ENCODE results near the gene ANKRD29. TPM values are rescaled to one million over a fixed set of nuclear protein-coding genes. Genes with fewer than 3 reads are reported as not detected.

The ANKRD29 gene
- polyA plus RNA-seq, 1 donor (not counting 4 experiments of a cell fraction or from before 2014, with no cell fraction given), result 3.7 TPM

GRCh38 chr18:23573020-23573419, 89.7 kb downstream of the ANKRD29 start:
- Histone ChIP-seq H3K4me3 (ENCODE audit: control insufficient read depth in 2 of 3, extremely low read depth in 1 of 3, insufficient read depth in 2 of 3, low read depth in 1 of 3, low read length in 3 of 3) (no peak overlapping the region), H3K4me1 (ENCODE audit: control insufficient read depth, extremely low read depth, insufficient read depth, low read length) (peaks cover 10% of the 10 kb centered on the region), H3K9me1 (ENCODE audit: control insufficient read depth, extremely low read depth, insufficient read depth, low read length) (no peaks in the 10 kb centered on the region), H3K79me2 (ENCODE audit: control insufficient read depth, insufficient read depth, low read length) (peaks cover 35% of the 10 kb centered on the region), H3K27ac (ENCODE audit: control insufficient read depth, insufficient read depth, low read length) (no peak overlapping the region), H3K27me3 (ENCODE audit: control insufficient read depth, extremely low read depth, insufficient read depth, low read length) (no peaks in the 10 kb centered on the region), H3K9ac (ENCODE audit: control insufficient read depth, extremely low read depth, insufficient read depth, low read length) (no peak overlapping the region), H3K4me2 (ENCODE audit: control insufficient read depth, extremely low read depth, insufficient read depth, low read depth, low read length) (no peak overlapping the region), H3K9me3 (ENCODE audit: control insufficient read depth, low read depth, low read length) (no peaks in the 10 kb centered on the region), H4K20me1 (ENCODE audit: control insufficient read depth, extremely low read depth, insufficient read depth, low read length) (peaks cover 9% of the 10 kb centered on the region), H3K36me3 (ENCODE audit: control insufficient read depth in 2 of 2, extremely low read depth in 1 of 2, insufficient read depth in 2 of 2, low read length in 2 of 2) (peaks cover 28 to 41% of the 10 kb centered on the region in 2 experiments), H2AFZ (ENCODE audit: control insufficient read depth, low read length) (no peak overlapping the region)
- FAIRE-seq (no peak), DNase-seq (ENCODE audit: low read depth, low spot score) (no peak)
- TF ChIP-seq EZH2 (IDR thresholded peaks at IDR 0.05; ENCODE audit: low read length) (no peak), CTCF (optimal IDR thresholded peaks at IDR 0.05 in 1 of 3, IDR thresholded peaks at IDR 0.05 in 1 of 3, conservative IDR thresholded peaks at IDR 0.05 in 1 of 3; ENCODE audit: extremely low read depth in 1 of 3, insufficient read depth in 2 of 3, low read length in 3 of 3) (no peak)
- dilution Hi-C loops (cut with MboI; ENCODE audit: extremely low pct_ligation_motif_present, low sequenced_read_pairs), result no loop called here

GRCh38 chr18:23572570-23572969, 90.1 kb downstream of the ANKRD29 start:
- Histone ChIP-seq H3K9ac (ENCODE audit: control insufficient read depth, extremely low read depth, insufficient read depth, low read length) (no peak overlapping the region), H3K36me3 (ENCODE audit: control insufficient read depth in 2 of 2, extremely low read depth in 1 of 2, insufficient read depth in 2 of 2, low read length in 2 of 2) (peaks cover 29 to 45% of the 10 kb centered on the region in 2 experiments), H3K4me2 (ENCODE audit: control insufficient read depth, extremely low read depth, insufficient read depth, low read depth, low read length) (no peak overlapping the region), H3K4me1 (ENCODE audit: control insufficient read depth, extremely low read depth, insufficient read depth, low read length) (peaks cover 10% of the 10 kb centered on the region), H2AFZ (ENCODE audit: control insufficient read depth, low read length) (no peak overlapping the region), H3K27ac (ENCODE audit: control insufficient read depth, insufficient read depth, low read length) (no peak overlapping the region), H3K9me3 (ENCODE audit: control insufficient read depth, low read depth, low read length) (no peaks in the 10 kb centered on the region), H3K4me3 (ENCODE audit: control insufficient read depth in 2 of 3, extremely low read depth in 1 of 3, insufficient read depth in 2 of 3, low read depth in 1 of 3, low read length in 3 of 3) (no peak overlapping the region), H3K79me2 (ENCODE audit: control insufficient read depth, insufficient read depth, low read length) (peaks cover 34% of the 10 kb centered on the region), H3K9me1 (ENCODE audit: control insufficient read depth, extremely low read depth, insufficient read depth, low read length) (no peaks in the 10 kb centered on the region), H4K20me1 (ENCODE audit: control insufficient read depth, extremely low read depth, insufficient read depth, low read length) (peaks cover 9% of the 10 kb centered on the region), H3K27me3 (ENCODE audit: control insufficient read depth, extremely low read depth, insufficient read depth, low read length) (no peaks in the 10 kb centered on the region)
- TF ChIP-seq CTCF (optimal IDR thresholded peaks at IDR 0.05 in 1 of 3, IDR thresholded peaks at IDR 0.05 in 1 of 3, conservative IDR thresholded peaks at IDR 0.05 in 1 of 3; ENCODE audit: extremely low read depth in 1 of 3, insufficient read depth in 2 of 3, low read length in 3 of 3) (no peak), EZH2 (IDR thresholded peaks at IDR 0.05; ENCODE audit: low read length) (no peak)
- FAIRE-seq, result no peak
- dilution Hi-C loops (cut with MboI; ENCODE audit: extremely low pct_ligation_motif_present, low sequenced_read_pairs), result no loop called here
- no peak for DNase-seq (ENCODE audit: low read depth, low spot score)

Data from keratinocyte (primary cell).